ENCODE data around the gene SSU72. TPM values are rescaled to one million over a fixed set of nuclear protein-coding genes. Genes with fewer than 3 reads are reported as not detected.
"Not testable (repeated sequence)": the region's sequence is repeated elsewhere in the genome, so short reads cannot be mapped to it uniquely, and the experiment has no call there.

SSU72 gene
- total RNA-seq, 1 donor from 2014 or later: 134 TPM

GRCh38 chr1:1511533-1512285 is 63.0 kb downstream of the SSU72 start, which contains the start of gene ATAD3A:
TSS of gene ATAD3A (plus strand) at chr1:1512162. CDS start at chr1:1512269, 107 bp downstream.
- Mint-ChIP-seq H3K27me3 (ENCODE audit: low read depth) (peaks cover 5% of the 10 kb centered on the region), H3K9me3 (no peaks in the 10 kb centered on the region)

DNA sequence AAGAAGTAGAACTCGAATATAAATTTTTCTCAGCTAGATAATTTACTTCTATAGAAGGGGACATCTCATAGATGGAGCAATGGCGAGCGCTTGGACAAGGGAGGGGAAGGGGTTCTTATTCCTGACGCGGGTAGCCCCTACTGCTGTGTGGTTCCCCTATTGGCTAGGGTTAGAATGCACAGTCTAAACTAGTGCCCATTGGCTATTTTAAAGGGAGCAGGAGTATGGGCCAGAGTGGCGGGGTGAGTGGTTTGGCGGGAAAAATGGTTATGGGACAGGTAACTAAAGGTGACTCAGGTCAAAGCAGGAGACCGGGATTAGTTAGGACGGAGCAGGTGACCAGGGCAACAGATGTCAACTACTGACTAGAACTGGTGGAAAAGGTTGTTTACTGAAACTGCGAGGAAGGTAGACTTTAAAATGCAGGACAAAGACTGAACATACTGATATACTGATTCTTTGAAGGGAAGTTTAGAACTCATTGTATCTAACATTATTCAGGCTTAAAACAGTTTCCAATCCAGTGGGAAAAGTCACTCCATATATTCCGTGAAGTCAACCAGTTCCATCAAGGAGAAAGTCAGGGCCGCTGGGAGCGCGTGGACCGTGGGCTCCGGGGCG is 63.6 kb downstream of the SSU72 start:
- Mint-ChIP-seq H3K4me1 (peaks cover 7% of the 10 kb centered on the region), H3K36me3 (ENCODE audit: low read depth) (no peaks in the 10 kb centered on the region), H3K9me3 (no peaks in the 10 kb centered on the region), H3K27me3 (ENCODE audit: low read depth) (peaks cover 5% of the 10 kb centered on the region), H3K4me3 (peak overlapping the region; percentile 95), H3K27ac (ENCODE audit: unreplicated experiment) (peak overlapping the region; percentile 90)
- DNase-seq (ENCODE audit: low read depth, low spot score): no peak
- TF ChIP-seq, protein P1, sequence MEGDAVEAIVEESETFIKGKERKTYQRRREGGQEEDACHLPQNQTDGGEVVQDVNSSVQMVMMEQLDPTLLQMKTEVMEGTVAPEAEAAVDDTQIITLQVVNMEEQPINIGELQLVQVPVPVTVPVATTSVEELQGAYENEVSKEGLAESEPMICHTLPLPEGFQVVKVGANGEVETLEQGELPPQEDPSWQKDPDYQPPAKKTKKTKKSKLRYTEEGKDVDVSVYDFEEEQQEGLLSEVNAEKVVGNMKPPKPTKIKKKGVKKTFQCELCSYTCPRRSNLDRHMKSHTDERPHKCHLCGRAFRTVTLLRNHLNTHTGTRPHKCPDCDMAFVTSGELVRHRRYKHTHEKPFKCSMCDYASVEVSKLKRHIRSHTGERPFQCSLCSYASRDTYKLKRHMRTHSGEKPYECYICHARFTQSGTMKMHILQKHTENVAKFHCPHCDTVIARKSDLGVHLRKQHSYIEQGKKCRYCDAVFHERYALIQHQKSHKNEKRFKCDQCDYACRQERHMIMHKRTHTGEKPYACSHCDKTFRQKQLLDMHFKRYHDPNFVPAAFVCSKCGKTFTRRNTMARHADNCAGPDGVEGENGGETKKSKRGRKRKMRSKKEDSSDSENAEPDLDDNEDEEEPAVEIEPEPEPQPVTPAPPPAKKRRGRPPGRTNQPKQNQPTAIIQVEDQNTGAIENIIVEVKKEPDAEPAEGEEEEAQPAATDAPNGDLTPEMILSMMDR (conservative IDR thresholded peaks at IDR 0.05): peak; percentile 31

More at GRCh38 chr1:1511533-1512285, 63.0 kb downstream of the SSU72 start, which contains the start of gene ATAD3A:
- Mint-ChIP-seq H3K27ac (ENCODE audit: unreplicated experiment) (peak within 1 kb of the TSS; percentile 90), H3K4me1 (peaks cover 7% of the 10 kb centered on the region), H3K4me3 (peak within 1 kb of the TSS; percentile 97), H3K36me3 (ENCODE audit: low read depth) (no peaks in the 10 kb centered on the region)
- TF ChIP-seq, protein P1 (conservative IDR thresholded peaks at IDR 0.05): no peak
- DNase-seq (ENCODE audit: low read depth, low spot score): peak; percentile 97

- DNase-seq (ENCODE audit: low read depth, low spot score); H3K36me3 Mint-ChIP-seq (ENCODE audit: low read depth); H3K27me3 Mint-ChIP-seq (ENCODE audit: low read depth); H3K9me3 Mint-ChIP-seq; H3K4me3 Mint-ChIP-seq; H3K27ac Mint-ChIP-seq (ENCODE audit: unreplicated experiment): not testable (repeated sequence)
- peaks cover 18% of the 10 kb centered on the region for H3K4me1 Mint-ChIP-seq
Measured at GRCh38 chr1:1509465-1509850, 65.2 kb downstream of the SSU72 start.

GRCh38 chr1:1508775-1509464 is 65.7 kb downstream of the SSU72 start:
- not testable (repeated sequence) for H3K4me3 Mint-ChIP-seq; H3K27me3 Mint-ChIP-seq (ENCODE audit: low read depth); H3K27ac Mint-ChIP-seq (ENCODE audit: unreplicated experiment); DNase-seq (ENCODE audit: low read depth, low spot score); H3K36me3 Mint-ChIP-seq (ENCODE audit: low read depth); H3K9me3 Mint-ChIP-seq
- peaks cover 18% of the 10 kb centered on the region for H3K4me1 Mint-ChIP-seq

DNA sequence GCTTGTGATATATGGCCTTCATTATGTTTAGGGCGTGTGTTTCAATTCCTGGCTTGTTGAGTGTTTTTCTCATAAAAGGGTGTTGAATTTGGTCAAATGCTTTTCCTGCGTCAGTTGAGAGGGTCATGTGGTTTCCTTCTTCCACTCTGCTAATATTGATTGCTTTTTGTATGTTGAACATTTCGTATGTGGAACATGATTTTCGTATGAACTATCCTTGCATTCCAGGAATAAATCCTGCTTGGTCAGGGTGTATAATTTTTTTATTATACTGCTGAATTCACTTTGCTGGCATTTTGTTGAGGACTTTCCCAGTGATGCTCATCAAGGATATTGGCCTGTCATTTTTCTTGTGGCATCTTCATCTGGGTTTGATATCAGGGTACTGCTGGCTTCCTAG is 67.4 kb downstream of the SSU72 start:
- no peaks in the 10 kb centered on the region for H3K9me3 Mint-ChIP-seq
- H3K4me1 Mint-ChIP-seq: peaks cover 18% of the 10 kb centered on the region

GRCh38 chr1:1505801-1506200 is 68.9 kb downstream of the SSU72 start:
- not testable (repeated sequence) for H3K27me3 Mint-ChIP-seq (ENCODE audit: low read depth); H3K9me3 Mint-ChIP-seq; H3K36me3 Mint-ChIP-seq (ENCODE audit: low read depth); H3K27ac Mint-ChIP-seq (ENCODE audit: unreplicated experiment); DNase-seq (ENCODE audit: low read depth, low spot score)
- Mint-ChIP-seq H3K4me3 (peak overlapping the region; percentile 84), H3K4me1 (peaks cover 13% of the 10 kb centered on the region)

More for the DNA sequence above, 67.4 kb downstream of the SSU72 start:
- peaks cover 5% of the 10 kb centered on the region for H3K27me3 Mint-ChIP-seq (ENCODE audit: low read depth)
- H3K36me3 Mint-ChIP-seq (ENCODE audit: low read depth): no peaks in the 10 kb centered on the region
- DNase-seq (ENCODE audit: low read depth, low spot score): no peak
- no peak overlapping the region for H3K27ac Mint-ChIP-seq (ENCODE audit: unreplicated experiment)
- TF ChIP-seq, protein P1 (conservative IDR thresholded peaks at IDR 0.05): no peak
- peak overlapping the region; percentile 45 for H3K4me3 Mint-ChIP-seq
